ENCODE results near the gene SLC36A2. TPM values are rescaled to one million over a fixed set of nuclear protein-coding genes. Genes with fewer than 3 reads are reported as not detected.

SLC36A2 gene
- total RNA-seq, 2 donors from 2014 or later, result not detected

- Mint-ChIP-seq H3K27me3 (no peaks in the 10 kb centered on the region), H3K4me1 (peaks cover 7% of the 10 kb centered on the region), H3K36me3 (ENCODE audit: low read depth) (peaks cover 3% of the 10 kb centered on the region), H3K4me3 (no peak overlapping the region), H3K27ac (no peak overlapping the region)
- H3K9me3 ChIP-seq (ENCODE audit: control insufficient read depth, low read length, poor library complexity, severe bottlenecking), result no peaks in the 10 kb centered on the region
- DNase-seq, result no peak
- ATAC-seq, result no peak
These were observed 79.7 kb downstream of the SLC36A2 start for GRCh38 chr5:151267491-151268260.

Other genes with a start within 250 kb of the SLC36A2 start
- 100 to 1,000 TPM; 258 to 307 TPM for gene ANXA6, start 189.8 kb downstream of the SLC36A2 start, total RNA-seq
- gene CCDC69, start 123.5 kb downstream of the SLC36A2 start, total RNA-seq, result 10 to 100 TPM; 74.7 to 82.5 TPM
- 10 to 100 TPM in 1 of 2 donors, 1 to 10 TPM in 1; 6.0 to 13.4 TPM for gene GM2A, start 94.4 kb downstream of the SLC36A2 start, total RNA-seq
- not detected for gene SLC36A3, start 43.8 kb downstream of the SLC36A2 start, total RNA-seq
- gene SLC36A1, start 100.0 kb upstream of the SLC36A2 start, total RNA-seq, result 1 to 10 TPM; 5.9 to 6.0 TPM
- gene FAT2, start 243.8 kb upstream of the SLC36A2 start, total RNA-seq, result not detected